HEK293 (cell line): ENCODE results near the gene LPP.

Experiments used
- CTCF ChIA-PET: fragments of 350-600 bp; formaldehyde crosslinking; extraction: SDS; loops from one replicate; lab custom pipeline; 2021; ENCODE audit warnings: antibody characterized with exemption; lab: Yijun Ruan, JAX
- POLR2A ChIA-PET: fragments of 300-600 bp; formaldehyde crosslinking; extraction: SDS; loops from one replicate; lab custom pipeline; 2020; ENCODE audit warnings: antibody characterized with exemption, inconsistent platforms; lab: Yijun Ruan, JAX
- H3K27ac ChIP-seq: fragments of 200-500 bp; sonication (Bioruptor generic); 2 replicates; pipeline ENCODE4 v1.5.1; 2014; ENCODE audit warnings: low read depth, low read length, control low read depth, inconsistent platforms; ENCODE audit errors: extremely low read depth
- H3K36me3 ChIP-seq, 2 experiments: fragments of 200-500 bp in 1 of 2; sonication (Bioruptor generic) in 1 of 2; 1 replicate in 1 of 2; 2 replicates in 1 of 2; pipeline ENCODE4 v1.5.1; 2014 to 2017; ENCODE audit warnings: inconsistent platforms in 2 of 2, low read length in 2 of 2; ENCODE audit not compliant: control insufficient read depth in 2 of 2, insufficient read depth in 1 of 2
- H3K4me1 ChIP-seq: fragments of 200-500 bp; sonication (Bioruptor generic); 2 replicates; pipeline ENCODE4 v1.5.1; 2014; ENCODE audit warnings: mild to moderate bottlenecking, low read length, inconsistent platforms; ENCODE audit not compliant: control insufficient read depth, insufficient read depth
- H3K4me3 ChIP-seq: 2 replicates; pipeline ENCODE4 v1.5.1; 2011; ENCODE audit warnings: low read depth, mild to moderate bottlenecking, control low read depth, low read length, moderate library complexity
- H3K9me3 ChIP-seq: fragments of 200-500 bp; sonication (Bioruptor generic); 2 replicates; pipeline ENCODE4 v1.5.1; 2014; ENCODE audit warnings: low read depth, low read length, inconsistent platforms; ENCODE audit not compliant: control insufficient read depth, insufficient read depth
- BCL11B ChIP-seq: fragments of 450-650 bp; formaldehyde crosslinking; IDR thresholded peaks from 2 replicates; pipeline ENCODE4 v1.5.1; 2016; ENCODE audit warnings: low read depth, missing biosample characterization, missing genetic modification characterization
- HOXA7 ChIP-seq: sonication (generic); formaldehyde crosslinking; IDR thresholded peaks from 2 replicates; pipeline ENCODE4 v1.8.1; 2022; ENCODE audit warnings: missing genetic modification reagents, borderline replicate concordance
- KLF10 ChIP-seq: fragments of 450-650 bp; IDR thresholded peaks from 2 replicates; pipeline ENCODE4 v1.5.1; 2018; ENCODE audit warnings: missing biosample characterization, mild to moderate bottlenecking, missing genetic modification characterization
- KLF8 ChIP-seq: fragments of 450-650 bp; formaldehyde crosslinking; IDR thresholded peaks from 2 replicates; pipeline ENCODE4 v1.5.1; 2016; ENCODE audit warnings: missing biosample characterization, missing genetic modification characterization
- OVOL3 ChIP-seq: fragments of 450-650 bp; formaldehyde crosslinking; IDR thresholded peaks from 2 replicates; pipeline ENCODE4 v1.5.1; 2016; ENCODE audit warnings: missing biosample characterization, missing genetic modification characterization
- SP7 ChIP-seq: fragments of 450-650 bp; formaldehyde crosslinking; IDR thresholded peaks from 2 replicates; pipeline ENCODE4 v1.5.1; 2016; ENCODE audit warnings: missing biosample characterization, missing genetic modification characterization
- ZNF140 ChIP-seq: fragments of 450-650 bp; formaldehyde crosslinking; IDR thresholded peaks from 2 replicates; pipeline ENCODE4 v1.5.1; 2016; ENCODE audit warnings: missing biosample characterization, missing genetic modification characterization
- ZNF2 ChIP-seq: fragments of 450-650 bp; formaldehyde crosslinking; IDR thresholded peaks from 2 replicates; pipeline ENCODE4 v1.5.1; 2016; ENCODE audit warnings: missing biosample characterization, missing genetic modification characterization
- ZNF248 ChIP-seq: fragments of 450-650 bp; formaldehyde crosslinking; IDR thresholded peaks from 2 replicates; pipeline ENCODE4 v1.5.1; 2017; ENCODE audit warnings: missing biosample characterization, missing genetic modification characterization
- ZNF555 ChIP-seq: fragments of 450-650 bp; formaldehyde crosslinking; conservative IDR thresholded peaks from 2 replicates; pipeline ENCODE4 v1.5.1; 2017; ENCODE audit warnings: missing biosample characterization, mild to moderate bottlenecking, missing genetic modification characterization, inconsistent platforms
- ZNF600 ChIP-seq: fragments of 450-650 bp; formaldehyde crosslinking; IDR thresholded peaks from 2 replicates; pipeline ENCODE4 v1.5.1; 2016; ENCODE audit warnings: missing biosample characterization, missing genetic modification characterization
- ZNF623 ChIP-seq: fragments of 450-650 bp; formaldehyde crosslinking; IDR thresholded peaks from 2 replicates; pipeline ENCODE4 v1.5.1; 2016; ENCODE audit warnings: missing biosample characterization, missing genetic modification characterization
- ZNF626 ChIP-seq: fragments of 450-650 bp; sonication (Bioruptor Pico); formaldehyde crosslinking; IDR thresholded peaks from 2 replicates; pipeline ENCODE4 v1.5.1; 2018; ENCODE audit warnings: missing biosample characterization, missing genetic modification characterization, inconsistent platforms
- ZNF654 ChIP-seq: fragments of 450-650 bp; formaldehyde crosslinking; IDR thresholded peaks from 2 replicates; pipeline ENCODE4 v1.5.1; 2016; ENCODE audit warnings: low read depth, missing biosample characterization, missing genetic modification characterization
- ZNF677 ChIP-seq: fragments of 450-650 bp; IDR thresholded peaks from 2 replicates; pipeline ENCODE4 v1.5.0; 2018; ENCODE audit warnings: missing biosample characterization, mild to moderate bottlenecking, missing genetic modification characterization, moderate library complexity
- ZNF707 ChIP-seq: fragments of 450-650 bp; formaldehyde crosslinking; IDR thresholded peaks from 2 replicates; pipeline ENCODE4 v1.5.1; 2016; ENCODE audit warnings: missing biosample characterization, missing genetic modification characterization
- ZNF776 ChIP-seq: fragments of 450-650 bp; formaldehyde crosslinking; IDR thresholded peaks from 2 replicates; pipeline ENCODE4 v1.5.0; 2017; ENCODE audit warnings: missing biosample characterization, missing genetic modification characterization, borderline replicate concordance
- TF ChIP-seq, protein P1 (sequence below): fragments of 450-650 bp; formaldehyde crosslinking; IDR thresholded peaks from 2 replicates; pipeline ENCODE4 v1.5.1; 2016; ENCODE audit warnings: missing biosample characterization, missing genetic modification characterization
- TF ChIP-seq, protein P2 (sequence below): fragments of 450-650 bp; formaldehyde crosslinking; IDR thresholded peaks from 2 replicates; pipeline ENCODE4 v1.5.1; 2017; ENCODE audit warnings: missing biosample characterization, missing genetic modification characterization
- TF ChIP-seq, protein P3 (sequence below): fragments of 450-650 bp; formaldehyde crosslinking; IDR thresholded peaks from 2 replicates; pipeline ENCODE4 v1.5.1; 2016; ENCODE audit warnings: missing biosample characterization, missing genetic modification characterization, borderline replicate concordance

The LPP gene

DNA sequence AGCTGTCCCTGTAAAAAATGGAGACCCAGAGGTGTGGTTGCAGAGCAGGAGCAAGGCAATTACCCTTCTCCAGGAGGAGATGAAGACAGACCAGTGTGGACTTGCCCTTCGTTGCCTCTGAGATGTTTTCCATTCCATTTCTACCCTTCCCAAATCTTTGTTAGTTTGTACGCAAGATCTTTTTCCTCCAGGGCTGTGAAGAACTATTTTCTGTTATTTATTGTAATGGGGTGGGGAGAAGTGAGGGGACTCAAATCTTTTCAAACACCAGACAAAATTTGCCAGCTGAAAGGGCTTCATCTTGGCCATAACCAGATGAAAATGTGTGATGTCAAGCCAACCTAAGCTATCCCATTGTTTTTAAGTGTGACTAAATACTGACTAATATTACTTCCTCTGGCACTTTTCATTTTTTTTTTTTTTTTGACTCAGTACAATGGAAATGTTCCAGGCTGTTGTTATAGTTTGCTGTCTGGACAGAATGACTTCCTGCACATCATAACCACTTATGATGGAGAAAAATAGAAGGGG, 746.5 kb downstream of the LPP start (continued):
- TF ChIP-seq ZNF140 (tag by site-specific recombination) = no peak

DNA sequence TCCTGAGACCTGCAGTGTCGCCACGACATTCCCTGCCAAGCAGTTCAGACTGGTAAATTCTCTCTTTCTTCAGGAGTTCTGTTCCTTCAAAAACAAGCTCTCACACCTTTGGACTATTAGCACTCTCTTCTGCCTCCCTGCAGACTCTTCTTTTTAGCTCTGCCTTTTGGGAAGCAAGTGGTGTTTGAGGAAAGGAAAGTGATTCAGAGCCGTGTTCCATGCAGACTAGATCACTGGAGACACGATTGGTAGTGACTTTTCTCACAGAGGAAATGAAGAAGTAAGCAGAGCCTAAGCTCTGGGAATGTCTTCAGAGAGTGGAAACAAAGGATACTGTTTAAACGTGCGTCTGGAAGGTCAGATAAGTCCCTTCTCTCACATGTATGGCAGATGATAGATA, 747.2 kb downstream of the LPP start:
- H3K9me3 ChIP-seq = no peaks in the 10 kb centered on the region
- TF ChIP-seq SP7 (tag by site-specific recombination) (no peak), ZNF677 (no peak), ZNF623 (tag by site-specific recombination) (no peak), BCL11B (tag by site-specific recombination) (no peak), ZNF654 (no peak)
- TF ChIP-seq, all 188 proteins: peak for 0
- POLR2A ChIA-PET = no interaction called here
- H3K4me3 ChIP-seq = no peak overlapping the region
- no peak overlapping the region for H3K27ac ChIP-seq
- H3K4me1 ChIP-seq = no peaks in the 10 kb centered on the region
- CTCF ChIA-PET = interaction anchor here (0.7 to 0.8 kb wide), 2 partner anchors 44 to 54 kb away, joined by 3 to 4 read pairs; no protein-coding TSS in a partner anchor
- H3K36me3 ChIP-seq = no peaks in the 10 kb centered on the region

DNA sequence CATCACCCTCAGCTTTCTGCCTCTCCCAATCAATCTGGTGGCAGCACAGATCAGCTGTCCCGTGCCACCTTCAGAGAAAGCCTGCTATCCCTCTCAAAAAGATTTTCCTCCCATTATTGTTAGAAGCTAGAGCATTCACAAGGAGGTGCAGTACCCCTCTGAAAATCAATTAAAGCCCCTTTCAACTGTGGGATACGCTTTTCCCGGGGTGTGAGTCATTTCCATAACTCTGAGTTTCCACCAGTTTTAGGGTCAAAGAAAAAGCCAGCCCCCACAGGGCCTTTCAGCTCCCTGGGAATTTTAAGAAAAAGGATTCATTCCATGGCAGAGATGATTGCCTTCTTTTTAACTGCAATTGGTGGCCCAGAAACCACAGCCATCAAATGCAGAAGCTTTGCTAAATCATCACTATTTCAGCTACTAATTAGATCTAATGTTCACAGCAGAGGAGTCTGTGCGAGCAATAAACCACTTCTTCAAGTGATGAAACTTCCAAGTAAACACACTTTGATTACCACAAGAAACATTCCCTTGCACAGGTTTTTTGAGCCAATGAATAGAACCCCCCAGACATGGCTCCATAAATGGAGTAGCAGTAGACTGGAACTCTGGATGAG, 747.8 kb downstream of the LPP start:
- CTCF ChIA-PET = interaction anchor here (0.8 kb wide), 1 partner anchor 53 kb away, joined by 4 read pairs; no protein-coding TSS in a partner anchor
- no peak overlapping the region for H3K27ac ChIP-seq

DNA sequence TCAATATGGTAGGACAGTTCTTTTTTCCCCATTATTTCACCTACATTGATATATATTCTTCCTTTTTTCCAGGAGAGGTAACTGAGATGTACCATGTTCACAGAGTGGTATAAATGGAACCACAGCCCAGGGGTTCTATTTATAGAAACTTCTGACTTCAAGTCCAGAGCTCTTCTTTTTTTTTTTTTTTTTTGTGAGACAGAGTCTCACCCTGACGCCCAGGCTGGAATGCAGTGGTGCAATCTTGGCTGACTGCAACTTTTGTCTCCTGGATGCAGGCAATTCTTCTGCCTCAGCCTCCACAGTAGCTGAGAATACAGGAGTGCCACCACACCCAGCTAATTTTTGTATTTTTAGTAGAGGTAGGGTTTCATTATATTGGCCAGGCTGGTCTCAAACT, 750.7 kb downstream of the LPP start:
- H3K27ac ChIP-seq = no peak overlapping the region
- H3K4me1 ChIP-seq = no peaks in the 10 kb centered on the region
- ChIA-PET POLR2A (no interaction called here), CTCF (no interaction called here)
- H3K4me3 ChIP-seq = no peak overlapping the region
- no peaks in the 10 kb centered on the region for H3K9me3 ChIP-seq
- TF ChIP-seq ZNF555 (tag by site-specific recombination) (no peak), HOXA7 (CRISPR knock-in tag) (no peak), ZNF248 (tag by site-specific recombination) (no peak), ZNF626 (tag by site-specific recombination) (no peak), ZNF2 (no peak), ZNF776 (tag by site-specific recombination) (no peak), KLF10 (no peak)
- TF ChIP-seq, protein P1, sequence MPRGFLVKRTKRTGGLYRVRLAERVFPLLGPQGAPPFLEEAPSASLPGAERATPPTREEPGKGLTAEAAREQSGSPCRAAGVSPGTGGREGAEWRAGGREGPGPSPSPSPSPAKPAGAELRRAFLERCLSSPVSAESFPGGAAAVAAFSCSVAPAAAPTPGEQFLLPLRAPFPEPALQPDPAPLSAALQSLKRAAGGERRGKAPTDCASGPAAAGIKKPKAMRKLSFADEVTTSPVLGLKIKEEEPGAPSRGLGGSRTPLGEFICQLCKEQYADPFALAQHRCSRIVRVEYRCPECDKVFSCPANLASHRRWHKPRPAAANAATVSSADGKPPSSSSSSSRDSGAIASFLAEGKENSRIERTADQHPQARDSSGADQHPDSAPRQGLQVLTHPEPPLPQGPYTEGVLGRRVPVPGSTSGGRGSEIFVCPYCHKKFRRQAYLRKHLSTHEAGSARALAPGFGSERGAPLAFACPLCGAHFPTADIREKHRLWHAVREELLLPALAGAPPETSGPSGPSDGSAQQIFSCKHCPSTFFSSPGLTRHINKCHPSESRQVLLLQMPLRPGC (tag by site-specific recombination) = no peak
- no peaks in the 10 kb centered on the region for H3K36me3 ChIP-seq

More for the DNA sequence above, 747.8 kb downstream of the LPP start:
- TF ChIP-seq ZNF600 (tag by site-specific recombination) = no peak
- TF ChIP-seq, all 188 proteins: peak for 0
- Histone ChIP-seq H3K36me3 (no peaks in the 10 kb centered on the region), H3K4me3 (no peak overlapping the region), H3K9me3 (no peaks in the 10 kb centered on the region), H3K4me1 (no peaks in the 10 kb centered on the region)
- POLR2A ChIA-PET = no interaction called here

DNA sequence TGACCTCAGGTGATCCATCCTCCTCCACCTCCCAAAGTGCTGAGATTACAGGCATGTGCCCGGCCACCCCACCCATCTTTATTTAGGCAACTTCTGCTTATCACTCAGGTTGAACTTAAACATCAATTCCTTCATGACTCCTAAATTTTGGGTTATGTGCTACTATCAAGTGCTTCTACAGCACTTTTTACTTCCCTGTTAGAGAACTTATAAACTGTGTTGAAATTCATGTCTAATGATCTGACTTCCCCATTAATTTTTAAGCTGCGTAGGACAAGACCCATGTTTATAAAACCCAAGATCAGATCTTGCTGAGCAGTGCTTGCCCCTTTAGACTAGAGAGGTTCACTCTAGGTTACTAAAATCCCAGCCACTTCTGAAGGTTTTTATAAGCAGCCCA, 751.6 kb downstream of the LPP start:
- Histone ChIP-seq H3K36me3 (no peaks in the 10 kb centered on the region), H3K27ac (no peak overlapping the region), H3K9me3 (no peaks in the 10 kb centered on the region), H3K4me1 (no peaks in the 10 kb centered on the region), H3K4me3 (no peak overlapping the region)
- CTCF ChIA-PET = no interaction called here
- POLR2A ChIA-PET = no interaction called here
- TF ChIP-seq, protein P2, sequence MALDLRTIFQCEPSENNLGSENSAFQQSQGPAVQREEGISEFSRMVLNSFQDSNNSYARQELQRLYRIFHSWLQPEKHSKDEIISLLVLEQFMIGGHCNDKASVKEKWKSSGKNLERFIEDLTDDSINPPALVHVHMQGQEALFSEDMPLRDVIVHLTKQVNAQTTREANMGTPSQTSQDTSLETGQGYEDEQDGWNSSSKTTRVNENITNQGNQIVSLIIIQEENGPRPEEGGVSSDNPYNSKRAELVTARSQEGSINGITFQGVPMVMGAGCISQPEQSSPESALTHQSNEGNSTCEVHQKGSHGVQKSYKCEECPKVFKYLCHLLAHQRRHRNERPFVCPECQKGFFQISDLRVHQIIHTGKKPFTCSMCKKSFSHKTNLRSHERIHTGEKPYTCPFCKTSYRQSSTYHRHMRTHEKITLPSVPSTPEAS = no peak
- TF ChIP-seq OVOL3 (tag by site-specific recombination) (no peak), ZNF707 (tag by site-specific recombination) (no peak), KLF8 (tag by site-specific recombination) (no peak)
- TF ChIP-seq, protein P3, sequence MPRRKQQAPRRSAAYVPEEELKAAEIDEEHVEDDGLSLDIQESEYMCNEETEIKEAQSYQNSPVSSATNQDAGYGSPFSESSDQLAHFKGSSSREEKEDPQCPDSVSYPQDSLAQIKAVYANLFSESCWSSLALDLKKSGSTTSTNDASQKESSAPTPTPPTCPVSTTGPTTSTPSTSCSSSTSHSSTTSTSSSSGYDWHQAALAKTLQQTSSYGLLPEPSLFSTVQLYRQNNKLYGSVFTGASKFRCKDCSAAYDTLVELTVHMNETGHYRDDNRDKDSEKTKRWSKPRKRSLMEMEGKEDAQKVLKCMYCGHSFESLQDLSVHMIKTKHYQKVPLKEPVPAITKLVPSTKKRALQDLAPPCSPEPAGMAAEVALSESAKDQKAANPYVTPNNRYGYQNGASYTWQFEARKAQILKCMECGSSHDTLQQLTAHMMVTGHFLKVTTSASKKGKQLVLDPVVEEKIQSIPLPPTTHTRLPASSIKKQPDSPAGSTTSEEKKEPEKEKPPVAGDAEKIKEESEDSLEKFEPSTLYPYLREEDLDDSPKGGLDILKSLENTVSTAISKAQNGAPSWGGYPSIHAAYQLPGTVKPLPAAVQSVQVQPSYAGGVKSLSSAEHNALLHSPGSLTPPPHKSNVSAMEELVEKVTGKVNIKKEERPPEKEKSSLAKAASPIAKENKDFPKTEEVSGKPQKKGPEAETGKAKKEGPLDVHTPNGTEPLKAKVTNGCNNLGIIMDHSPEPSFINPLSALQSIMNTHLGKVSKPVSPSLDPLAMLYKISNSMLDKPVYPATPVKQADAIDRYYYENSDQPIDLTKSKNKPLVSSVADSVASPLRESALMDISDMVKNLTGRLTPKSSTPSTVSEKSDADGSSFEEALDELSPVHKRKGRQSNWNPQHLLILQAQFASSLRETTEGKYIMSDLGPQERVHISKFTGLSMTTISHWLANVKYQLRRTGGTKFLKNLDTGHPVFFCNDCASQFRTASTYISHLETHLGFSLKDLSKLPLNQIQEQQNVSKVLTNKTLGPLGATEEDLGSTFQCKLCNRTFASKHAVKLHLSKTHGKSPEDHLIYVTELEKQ (tag by site-specific recombination) = no peak
